HG03280 (cell line): ENCODE measurements around the gene TENT4A.
A peak's percentile ranks its signal among the peaks of the same experiment; 100 is the strongest.
"Not testable (repeated sequence)": the region's sequence is repeated elsewhere in the genome, so short reads cannot be mapped to it uniquely, and the experiment has no call there.

Experiments used
- ATAC-seq: cut with Tn5 transposase; IDR thresholded peaks from one replicate; pipeline ENCODE4 v1.9.1; 2021; ENCODE audit warnings: mild to moderate bottlenecking, moderate library complexity; ENCODE audit not compliant: unreplicated experiment

TENT4A gene

DNA sequence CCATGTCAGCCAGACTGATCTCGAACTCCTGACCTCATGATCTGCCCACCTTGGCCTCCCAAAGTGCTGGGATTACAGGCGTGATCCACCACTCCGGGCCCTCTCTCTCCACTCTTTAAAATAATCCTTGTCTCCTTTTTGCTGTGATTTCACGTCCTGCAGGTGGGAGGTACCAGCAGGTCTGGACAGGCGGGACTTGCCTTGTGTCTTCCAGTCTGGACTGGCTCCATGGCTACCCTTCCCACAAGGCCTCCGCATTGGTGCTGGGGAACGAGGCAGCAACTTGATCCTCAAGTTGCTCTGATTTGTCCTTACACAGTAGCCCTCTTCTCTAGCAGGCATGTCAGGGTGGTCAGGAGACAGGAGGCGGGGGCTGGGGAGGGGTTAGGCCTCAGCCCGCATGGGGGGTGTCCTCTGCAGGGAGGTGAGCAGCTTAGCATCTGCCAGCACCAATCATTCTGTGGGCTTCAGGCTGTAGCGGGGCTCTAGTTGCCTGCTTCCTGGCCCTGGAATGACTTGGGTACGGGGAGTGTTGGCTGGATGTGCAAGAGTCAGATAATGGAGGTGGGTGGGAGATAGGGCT lies 54.3 kb downstream of the TENT4A start:
- ATAC-seq: no peak

DNA sequence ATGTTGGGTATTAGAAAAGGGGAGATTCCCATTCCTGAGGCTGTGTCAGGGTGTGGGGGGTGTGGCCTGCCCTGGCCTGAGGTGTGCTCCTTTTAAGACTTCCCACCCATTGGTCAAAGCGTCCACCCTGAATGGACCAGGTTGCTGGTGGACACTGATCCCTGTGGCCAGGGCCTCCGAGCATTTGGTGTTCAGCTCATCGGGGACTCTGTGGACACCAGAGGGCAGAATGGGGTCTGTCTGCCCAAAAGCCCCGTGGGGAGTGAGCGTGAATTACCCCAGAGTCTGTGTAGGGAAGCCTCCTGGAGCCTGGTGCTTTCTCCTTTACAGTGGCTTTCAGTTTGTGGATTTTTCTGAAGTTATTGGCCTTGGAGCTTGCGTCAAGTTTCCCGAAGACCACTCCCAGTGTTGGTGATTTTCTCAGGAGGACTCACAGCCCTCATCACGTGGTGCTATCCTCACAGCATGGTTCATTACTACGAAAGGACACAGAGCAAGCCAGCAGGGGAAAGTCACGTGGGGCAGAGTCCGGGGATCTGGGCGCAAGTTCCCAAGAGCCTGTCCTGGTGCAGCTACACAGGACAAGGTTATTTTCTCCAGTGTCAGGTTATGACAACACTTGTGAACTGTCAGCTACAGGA lies 55.5 kb downstream of the TENT4A start:
- no peak for ATAC-seq

DNA sequence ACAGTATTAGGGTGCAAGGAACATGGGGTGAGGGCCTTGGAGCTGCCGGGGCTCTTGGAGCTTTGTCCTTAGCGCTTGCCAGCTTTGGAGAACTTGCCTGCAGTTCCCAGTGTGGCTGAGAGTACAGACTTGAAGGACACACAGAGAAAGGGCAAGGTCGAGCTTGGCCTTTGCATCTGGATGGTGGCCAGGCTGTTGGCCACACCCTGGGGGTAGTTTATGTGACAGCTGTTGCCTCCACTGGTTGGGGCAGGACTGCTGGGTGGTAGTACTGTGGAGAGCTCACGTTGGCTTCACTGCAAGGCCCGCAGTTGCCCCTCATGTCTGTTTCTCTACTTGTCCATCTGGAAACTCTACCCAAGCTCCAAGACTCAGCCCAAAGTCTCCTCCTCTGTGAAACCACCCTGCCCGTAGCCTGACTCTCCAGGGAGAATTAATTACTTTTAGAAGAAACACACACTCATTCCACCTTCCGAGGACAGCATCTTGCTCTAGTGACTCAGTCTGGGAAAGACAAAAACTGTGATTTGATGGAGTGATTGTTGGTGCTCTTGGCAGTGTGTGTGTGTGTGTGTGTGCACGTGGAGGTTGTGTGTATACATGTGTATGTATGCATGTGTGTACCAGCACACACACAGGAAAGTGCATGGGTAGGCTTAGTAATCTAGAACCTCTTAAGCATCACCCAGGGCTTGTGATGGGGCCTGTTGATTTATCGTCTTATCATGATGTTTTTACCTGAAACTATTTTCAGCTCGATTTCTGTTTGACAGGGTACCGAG lies 57.8 kb downstream of the TENT4A start:
- no peak for ATAC-seq

DNA sequence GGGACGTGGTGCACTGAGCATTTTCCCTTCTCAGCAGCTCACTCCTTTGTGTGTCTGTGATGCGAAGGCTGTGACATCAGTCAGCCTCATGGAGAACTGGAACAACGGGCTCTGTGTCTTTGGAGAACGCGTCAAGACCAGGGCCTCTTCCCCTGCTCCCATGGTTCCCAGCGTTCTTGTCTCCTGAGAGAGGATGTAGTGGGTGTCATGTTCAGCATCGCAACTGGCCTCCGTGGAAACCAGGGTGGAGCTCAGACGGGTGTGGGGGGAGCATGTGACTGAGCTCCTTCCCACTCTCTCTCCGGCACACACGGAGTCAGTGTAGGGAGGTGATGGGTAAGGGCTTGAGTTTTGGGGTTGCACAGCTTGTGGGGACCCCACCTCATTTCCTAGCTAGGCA lies 59.7 kb downstream of the TENT4A start:
- no peak for ATAC-seq

DNA sequence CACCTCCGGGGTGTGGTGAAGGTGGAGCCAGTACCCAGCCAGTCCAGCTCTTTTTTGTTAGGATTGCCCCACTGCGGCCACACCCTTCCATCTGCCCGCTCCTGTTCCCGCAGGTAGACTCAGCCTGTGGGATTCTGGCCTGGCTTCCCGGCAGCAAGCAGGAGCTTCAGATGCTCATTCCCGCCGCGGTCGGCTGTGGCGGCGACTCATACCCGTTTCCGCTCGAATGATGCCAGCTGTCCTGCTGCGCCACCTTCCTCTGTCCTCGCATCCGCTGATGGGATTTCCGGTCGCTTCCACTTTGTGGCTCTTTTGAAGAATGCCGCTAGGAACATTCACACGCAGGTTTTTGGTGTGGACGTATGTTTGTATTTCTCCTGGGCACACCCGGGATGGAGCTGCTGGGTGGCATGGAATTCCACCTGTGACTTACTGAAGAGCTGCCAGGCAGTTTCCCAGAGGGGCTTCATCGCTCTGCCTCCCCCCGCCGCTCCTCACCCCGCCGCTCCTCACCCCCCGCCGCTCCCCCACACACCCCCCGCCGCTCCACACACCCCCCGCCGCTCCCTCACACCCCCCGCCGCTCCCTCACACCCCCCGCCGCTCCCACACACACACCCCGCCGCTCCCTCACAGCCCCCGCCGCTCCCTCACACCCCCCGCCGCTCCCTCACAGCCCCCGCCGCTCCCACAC lies 60.3 kb downstream of the TENT4A start:
- no peak for ATAC-seq

DNA sequence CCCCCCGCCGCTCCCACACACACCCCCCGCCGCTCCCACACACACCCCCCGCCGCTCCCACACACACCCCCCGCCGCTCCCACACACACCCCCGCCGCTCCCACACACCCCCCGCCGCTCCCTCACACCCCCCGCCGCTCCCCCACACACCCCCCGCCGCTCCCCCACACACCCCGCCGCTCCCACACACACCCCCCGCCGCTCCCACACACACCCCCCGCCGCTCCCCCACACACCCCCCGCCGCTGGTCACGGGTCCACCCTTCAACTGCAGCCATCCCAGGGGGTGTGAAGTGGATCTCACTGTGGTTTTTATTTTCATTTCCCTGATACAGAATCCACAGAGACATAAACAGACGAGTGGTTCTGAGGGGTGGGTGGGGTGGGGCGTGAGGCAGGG lies 61.0 kb downstream of the TENT4A start:
- not testable (repeated sequence) for ATAC-seq

DNA sequence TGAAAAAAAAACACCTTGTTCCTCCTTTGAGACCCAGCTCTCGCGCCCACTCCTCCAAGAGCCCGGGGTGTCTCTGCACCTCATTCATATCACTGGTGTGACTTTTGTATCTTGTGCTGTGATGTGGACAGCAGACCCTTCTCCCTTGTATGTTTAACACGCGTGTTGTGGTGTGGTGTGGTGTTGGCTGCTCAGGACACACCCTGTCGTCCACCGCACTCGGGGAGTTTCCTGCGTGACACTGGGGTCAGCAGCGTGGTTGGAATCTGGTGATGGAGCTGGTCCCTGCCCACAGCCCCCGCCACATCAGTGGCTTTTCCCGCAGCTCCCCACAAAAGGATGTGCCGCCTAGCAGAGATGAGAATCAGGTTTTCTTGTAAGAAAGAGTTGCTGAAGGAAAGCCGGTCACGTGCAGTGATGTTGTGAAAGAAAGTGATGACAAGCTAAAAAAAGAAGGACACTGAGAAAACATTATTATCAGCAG lies 61.5 kb downstream of the TENT4A start:
- no peak for ATAC-seq

DNA sequence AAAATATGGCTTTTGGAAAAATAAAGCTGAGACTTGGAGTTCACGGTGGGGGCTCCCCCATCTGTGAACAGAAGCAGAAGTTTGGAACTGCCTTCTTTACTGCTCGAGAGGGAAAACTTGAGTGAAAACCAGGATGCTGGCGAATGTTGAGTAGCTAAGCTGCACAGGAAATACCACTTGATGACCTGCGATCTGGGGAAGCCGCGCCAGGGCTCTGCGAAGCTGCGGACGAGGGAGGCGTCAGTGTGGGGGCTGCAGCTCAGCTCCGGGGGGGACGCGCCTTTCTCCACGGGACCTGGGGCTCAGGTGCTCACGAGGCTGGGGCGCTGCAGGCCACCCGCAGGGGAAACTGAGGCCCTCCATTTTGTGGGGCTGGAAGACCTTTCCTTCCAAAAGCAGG lies 62.3 kb downstream of the TENT4A start:
- ATAC-seq: no peak

DNA sequence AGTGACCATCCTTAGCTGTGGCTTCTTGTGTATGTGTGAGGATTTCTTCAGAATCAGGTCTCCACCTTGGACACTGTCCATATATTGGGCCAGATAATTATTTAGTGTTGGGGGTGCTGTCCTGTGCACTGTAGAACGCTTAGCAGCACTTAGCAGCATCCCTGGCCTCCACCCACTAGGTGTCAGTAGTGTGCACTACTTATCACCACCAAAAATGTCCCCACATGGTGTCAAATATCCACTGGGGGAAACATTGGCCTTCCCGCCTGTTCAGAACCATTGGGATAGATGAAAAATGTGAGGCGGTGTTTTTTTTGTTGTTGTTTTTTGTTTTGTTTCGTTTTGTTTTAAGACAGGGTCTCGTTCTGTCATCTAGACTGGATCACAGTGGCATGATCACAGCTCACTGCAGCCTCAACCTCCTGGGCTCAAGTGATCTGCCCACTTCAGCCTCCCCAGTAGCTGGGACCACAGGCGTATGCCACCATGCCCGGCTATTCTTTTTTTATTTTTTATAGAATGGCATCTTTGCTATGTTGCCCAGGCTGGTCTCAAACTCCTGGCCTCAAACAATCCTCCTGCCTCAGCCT lies 67.7 kb downstream of the TENT4A start:
- peak; percentile 85 for ATAC-seq

DNA sequence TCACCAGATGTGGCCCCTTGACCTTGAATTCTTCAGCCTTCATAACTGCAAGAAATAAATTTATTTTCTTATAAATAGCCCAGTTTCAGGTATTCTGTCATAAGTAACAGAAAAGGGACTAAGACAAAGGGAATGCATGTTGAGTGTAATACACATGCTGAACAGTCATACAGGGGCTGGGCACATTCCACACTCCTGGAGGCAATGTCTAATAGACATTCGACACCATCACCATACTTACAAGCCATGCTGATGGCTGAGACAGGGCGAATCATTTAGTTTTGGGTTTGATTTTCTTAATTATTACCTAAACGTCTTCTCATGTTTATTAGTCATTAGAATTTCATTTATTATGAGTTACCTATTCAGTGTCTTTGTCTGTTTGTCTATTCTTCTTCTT lies 68.5 kb downstream of the TENT4A start:
- no peak for ATAC-seq

DNA sequence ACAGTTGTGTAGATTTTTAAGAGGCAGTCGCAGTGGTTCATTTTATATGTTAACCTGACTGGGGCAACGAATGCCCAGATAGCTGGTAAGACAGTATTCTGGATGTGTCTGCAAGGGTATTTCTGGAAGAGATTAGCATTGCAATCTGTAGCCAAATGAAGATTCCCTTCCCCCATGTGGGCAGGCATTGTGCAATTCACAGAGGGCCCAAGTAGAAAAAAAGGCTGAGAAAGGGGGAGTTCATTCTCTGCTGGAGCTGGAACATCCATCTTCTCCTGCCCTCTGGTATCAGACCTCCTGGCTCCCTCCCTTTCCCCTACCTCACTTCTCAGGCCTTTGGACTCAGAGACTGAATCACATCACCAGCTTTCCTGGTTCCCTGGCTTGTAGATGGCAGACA lies 70.6 kb downstream of the TENT4A start:
- no peak for ATAC-seq

DNA sequence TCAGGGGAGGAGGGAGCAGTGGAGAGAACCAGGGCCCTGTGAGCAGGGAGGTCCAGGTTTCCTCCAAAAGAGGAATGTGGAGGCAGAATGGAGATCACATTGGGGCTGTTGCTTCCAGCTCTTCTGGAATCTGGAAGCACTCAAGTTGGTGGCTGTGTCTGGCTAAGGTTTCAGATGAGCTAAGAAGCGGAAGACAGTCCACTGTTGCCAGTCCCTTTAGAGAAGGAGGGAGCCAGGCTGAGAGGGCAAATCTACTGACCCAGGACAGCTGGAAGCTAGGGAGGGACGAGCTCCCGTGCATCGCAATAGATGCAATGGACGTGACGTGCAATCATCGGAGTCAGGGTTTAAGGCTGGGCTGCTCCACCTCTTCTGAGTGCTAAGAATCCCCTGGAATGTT lies 71.2 kb downstream of the TENT4A start:
- ATAC-seq: no peak

DNA sequence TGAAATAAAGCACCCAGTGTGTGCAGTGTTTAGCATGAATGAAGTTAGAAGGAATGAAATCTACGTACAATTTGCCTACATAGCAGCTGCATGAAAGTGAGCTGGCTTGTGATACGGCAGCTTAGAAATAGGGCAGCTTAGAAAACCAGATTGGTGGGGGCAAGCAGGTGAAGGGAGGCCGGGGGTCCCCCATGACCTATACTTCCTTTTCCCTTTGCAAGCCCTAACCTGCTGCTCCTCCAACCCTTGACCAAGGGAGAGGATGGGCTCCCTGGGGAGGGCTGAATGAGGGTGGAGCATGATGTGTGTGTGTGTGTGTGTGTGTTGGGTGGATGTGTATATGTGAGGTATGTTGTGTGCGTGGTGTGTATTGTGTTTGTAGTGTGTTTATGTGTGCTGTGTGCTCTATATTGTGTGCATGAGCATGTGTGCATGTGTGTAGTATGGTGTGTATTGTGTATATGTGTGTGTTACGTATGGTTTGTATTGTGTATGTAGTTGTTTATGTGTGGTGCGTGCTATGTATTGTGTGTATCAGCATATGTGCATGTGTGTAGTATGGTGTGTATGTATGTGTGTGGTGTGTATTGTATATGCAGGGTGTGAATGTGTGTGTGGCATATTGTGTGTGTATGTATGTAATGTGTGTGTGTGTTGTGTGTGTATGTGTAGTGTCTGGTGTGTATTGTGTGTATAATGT lies 72.1 kb downstream of the TENT4A start:
- no peak for ATAC-seq

DNA sequence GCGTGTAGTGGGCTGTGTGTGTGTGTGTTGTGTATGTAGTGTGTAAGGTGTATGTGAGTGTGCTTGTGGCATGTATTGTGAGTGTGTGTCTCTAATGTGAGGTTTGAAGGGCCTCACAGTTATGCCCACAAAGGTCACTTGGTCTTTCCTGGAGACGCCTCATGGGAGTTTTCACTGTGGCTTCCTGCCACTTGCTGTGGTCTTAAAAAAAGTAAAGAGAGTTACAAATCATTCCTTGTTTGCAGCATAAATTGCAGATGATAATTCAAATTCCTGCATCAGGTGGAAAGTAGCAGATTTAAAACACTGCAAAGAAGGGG lies 72.6 kb downstream of the TENT4A start:
- no peak for ATAC-seq

DNA sequence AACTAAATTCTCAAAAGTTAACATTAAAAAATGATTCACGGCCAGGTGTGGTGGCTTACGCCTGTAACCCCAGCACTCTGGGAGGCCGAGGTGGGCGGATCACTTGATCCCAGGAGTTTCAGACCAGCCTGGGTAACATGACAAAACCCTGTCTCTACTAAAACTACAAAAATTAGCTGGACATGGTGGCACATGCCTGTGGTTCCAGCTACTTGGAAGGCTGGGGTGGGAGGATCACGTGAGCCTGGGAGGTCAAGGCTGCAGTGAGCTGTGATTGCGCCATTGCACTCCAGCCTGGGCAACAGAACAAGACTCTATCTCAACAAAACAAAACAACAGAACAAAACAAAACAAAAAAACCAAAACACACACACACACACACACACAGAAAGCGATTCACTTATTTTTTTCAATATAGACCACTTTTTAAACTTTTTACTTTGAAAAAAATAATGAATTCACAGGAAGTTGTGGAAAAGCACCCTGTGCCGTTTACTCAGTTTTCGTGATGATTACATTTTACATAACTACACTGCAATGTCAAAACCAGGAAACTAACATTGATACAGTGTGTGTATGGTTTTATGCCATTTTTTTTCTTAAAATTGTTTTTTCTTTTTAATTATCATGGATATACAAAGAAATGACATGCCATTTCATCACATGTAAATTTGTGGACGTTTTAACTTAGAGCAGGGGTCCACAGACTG lies 73.7 kb downstream of the TENT4A start:
- no peak for ATAC-seq

DNA sequence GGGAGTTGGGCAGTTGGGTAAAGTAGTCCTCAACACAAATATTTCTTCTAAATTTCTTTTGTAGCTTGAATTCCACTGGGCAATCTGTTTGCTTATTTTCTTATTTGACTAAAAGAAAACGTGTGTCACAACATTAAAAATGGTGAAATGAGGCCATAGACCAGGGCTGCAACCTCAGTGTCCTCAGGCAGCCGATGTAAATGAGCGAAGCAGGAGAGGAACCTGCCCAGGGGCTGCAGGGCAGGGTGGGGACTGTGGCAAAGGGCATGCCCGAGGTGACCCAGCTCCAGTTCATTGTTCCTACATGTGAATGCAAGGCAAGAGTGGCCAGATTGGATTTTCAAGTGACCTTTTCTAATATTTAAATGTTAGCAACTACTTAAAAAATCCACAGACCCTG lies 74.7 kb downstream of the TENT4A start:
- ATAC-seq: no peak

DNA sequence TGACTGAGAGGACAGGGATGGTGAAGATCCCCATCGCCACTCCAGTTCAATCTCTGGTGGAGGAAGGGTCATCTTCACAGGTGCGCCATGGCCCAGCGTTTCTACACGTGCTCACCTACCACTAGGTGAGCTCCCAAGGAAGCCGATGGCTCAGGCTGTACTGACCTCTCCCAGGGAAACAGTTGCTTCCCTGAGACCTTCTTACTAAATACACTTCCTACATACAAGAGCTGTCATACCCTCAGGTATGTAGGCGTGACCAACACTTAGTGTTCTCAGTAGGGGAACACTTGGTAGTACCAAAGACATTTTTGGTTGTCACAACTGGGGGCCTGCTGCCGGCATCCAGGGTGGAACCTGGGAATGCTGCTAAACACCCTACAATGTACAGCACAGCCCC lies 75.2 kb downstream of the TENT4A start:
- no peak for ATAC-seq

DNA sequence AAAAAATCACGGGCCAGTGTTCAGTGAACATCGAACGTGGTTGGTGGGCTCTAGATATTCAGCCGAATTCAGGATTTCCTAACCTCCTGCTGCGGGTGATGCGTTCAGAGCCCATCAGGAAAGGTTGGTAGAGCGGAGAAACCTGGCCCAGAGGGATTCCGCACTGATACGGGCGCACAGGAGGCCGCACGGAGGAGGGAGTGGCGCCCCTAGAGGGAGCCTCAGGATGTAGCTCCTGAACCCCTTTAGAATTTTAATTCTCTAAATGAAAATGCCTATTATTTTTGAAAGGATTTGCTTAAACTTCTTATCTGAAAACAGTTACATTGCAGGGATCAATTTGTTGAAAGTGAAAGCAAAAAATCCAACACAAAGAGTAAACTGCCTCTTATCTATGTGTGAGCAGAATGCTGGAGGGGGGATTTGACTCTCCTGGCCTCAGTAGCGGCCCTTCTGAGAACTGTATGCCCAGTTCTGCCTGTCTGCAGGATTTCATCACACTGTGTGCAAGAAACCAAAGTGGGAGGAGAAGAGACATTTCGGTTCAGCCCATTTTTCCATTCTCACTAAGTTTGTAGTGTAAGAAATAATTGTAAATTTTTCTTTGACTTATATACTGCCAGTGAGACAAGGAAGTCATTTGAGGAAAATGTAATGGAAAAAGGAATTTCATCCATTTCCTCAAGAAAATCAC lies 75.9 kb downstream of the TENT4A start:
- no peak for ATAC-seq

DNA sequence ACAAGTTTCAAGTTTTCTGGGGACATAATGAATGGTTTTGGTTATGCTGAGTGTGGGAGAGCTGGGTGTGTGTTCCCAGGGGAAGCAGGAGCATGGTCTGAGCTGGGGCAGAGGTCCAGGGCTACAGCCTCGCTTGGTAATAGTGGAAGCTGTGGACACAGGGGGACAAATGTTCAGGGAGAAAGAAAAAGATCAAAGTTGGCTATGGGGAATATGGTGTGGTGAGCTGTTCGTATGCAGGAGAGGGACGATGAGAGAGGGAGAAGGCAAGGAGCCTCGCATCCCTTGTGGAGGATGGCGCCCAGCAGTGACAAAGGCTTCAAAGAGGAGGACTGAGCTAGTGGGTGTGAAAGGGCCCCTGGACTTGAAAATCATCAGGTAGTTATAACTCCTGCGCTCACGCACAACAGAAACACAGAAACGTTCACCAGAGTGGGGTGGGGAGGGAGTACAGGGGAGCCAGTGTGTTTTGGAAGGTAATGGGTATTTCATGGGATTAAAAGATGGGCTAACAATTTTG lies 77.2 kb downstream of the TENT4A start:
- no peak for ATAC-seq
